Measurements from ENCODE around the gene EAF1. TPM values are rescaled to one million over a fixed set of nuclear protein-coding genes. Genes with fewer than 3 reads are reported as not detected.

EAF1 gene
- total RNA-seq, 1 donor from 2014 or later: 23.1 TPM

DNA sequence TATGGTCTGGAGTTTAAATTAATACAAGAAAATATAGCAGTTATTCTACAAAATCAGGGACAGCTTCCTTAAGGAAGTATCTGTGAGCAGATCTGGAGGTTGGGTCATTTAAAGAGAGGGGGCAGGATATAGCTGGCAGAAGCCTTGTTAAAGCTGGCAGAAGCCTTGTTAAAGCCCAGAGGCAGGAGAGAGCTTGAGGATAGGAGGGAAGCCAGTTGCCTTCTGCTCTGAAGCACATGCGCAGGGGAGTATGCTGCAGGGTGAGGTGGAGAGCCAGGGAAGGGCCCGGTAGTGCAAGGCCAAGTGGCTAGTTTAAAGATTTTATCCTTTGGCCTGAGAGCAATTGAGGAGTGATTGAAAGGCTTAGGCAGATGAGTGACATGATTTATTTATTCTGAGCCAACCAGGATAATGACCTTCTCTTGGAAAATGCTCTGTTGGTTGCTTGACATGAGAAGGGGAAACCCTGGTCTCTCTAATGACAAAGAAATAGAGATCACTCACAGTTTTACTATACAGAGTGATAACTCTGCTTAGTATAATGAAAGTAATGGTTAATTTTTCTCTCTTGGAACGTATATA is 3.9 kb downstream of the EAF1 start:
- Mint-ChIP-seq H3K27ac (no peak overlapping the region), H3K9me3 (no peaks in the 10 kb centered on the region), H3K27me3 (no peaks in the 10 kb centered on the region), H3K4me3 (no peak overlapping the region), H3K36me3 (peaks cover 13% of the 10 kb centered on the region), H3K4me1 (ENCODE audit: unreplicated experiment) (peaks cover 21% of the 10 kb centered on the region)
- no peak for DNase-seq (ENCODE audit: extremely low spot score, unreplicated experiment)
- TF ChIP-seq, protein P1, sequence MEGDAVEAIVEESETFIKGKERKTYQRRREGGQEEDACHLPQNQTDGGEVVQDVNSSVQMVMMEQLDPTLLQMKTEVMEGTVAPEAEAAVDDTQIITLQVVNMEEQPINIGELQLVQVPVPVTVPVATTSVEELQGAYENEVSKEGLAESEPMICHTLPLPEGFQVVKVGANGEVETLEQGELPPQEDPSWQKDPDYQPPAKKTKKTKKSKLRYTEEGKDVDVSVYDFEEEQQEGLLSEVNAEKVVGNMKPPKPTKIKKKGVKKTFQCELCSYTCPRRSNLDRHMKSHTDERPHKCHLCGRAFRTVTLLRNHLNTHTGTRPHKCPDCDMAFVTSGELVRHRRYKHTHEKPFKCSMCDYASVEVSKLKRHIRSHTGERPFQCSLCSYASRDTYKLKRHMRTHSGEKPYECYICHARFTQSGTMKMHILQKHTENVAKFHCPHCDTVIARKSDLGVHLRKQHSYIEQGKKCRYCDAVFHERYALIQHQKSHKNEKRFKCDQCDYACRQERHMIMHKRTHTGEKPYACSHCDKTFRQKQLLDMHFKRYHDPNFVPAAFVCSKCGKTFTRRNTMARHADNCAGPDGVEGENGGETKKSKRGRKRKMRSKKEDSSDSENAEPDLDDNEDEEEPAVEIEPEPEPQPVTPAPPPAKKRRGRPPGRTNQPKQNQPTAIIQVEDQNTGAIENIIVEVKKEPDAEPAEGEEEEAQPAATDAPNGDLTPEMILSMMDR (conservative IDR thresholded peaks at IDR 0.05): no peak

DNA sequence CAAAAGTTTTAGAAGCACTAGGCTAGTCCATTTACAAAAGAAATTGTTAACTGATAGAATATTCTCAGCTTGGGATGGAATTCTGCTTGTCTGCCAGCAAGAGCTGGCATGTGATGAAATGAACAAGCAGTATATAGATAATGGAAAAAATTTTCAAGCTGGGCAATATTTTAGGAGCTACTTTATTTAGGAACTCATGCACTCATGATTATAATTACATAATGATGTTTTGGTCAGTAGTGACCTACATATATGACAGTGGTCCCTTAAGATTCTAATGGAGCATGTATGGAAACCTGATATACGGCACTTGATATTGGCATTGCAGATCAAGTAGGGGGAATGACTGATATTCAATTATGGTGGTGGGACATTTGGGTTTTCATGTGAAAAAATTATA is 6.1 kb downstream of the EAF1 start:
- TF ChIP-seq, protein P1 (conservative IDR thresholded peaks at IDR 0.05): no peak
- H3K4me1 Mint-ChIP-seq (ENCODE audit: unreplicated experiment): peaks cover 10% of the 10 kb centered on the region
- no peaks in the 10 kb centered on the region for H3K27me3 Mint-ChIP-seq
- H3K36me3 Mint-ChIP-seq: peaks cover 13% of the 10 kb centered on the region
- DNase-seq (ENCODE audit: extremely low spot score, unreplicated experiment): no peak
- H3K4me3 Mint-ChIP-seq: no peak overlapping the region
- H3K27ac Mint-ChIP-seq: no peak overlapping the region
- H3K9me3 Mint-ChIP-seq: no peaks in the 10 kb centered on the region

DNA sequence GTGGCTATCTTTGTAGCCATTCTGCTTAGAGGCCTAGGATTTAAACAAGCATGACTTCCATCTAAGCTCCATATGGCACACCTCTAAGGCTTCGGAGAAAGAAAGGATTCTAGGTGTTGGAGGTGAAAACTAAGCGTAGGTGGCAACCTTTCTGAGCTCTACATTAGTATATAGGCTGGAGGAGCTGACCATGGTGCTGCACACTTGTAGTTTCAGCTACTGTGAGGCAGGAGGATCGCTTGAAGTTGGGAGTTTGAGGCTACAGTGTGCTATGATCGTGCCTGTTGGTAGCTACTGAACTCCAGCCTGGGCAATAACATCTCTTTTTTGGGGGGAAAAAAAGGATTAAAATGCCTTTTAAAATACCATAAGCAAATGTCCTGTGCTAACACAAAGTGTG is 7.4 kb downstream of the EAF1 start:
- Mint-ChIP-seq H3K4me1 (ENCODE audit: unreplicated experiment) (no peaks in the 10 kb centered on the region), H3K36me3 (peaks cover 15% of the 10 kb centered on the region)

DNA sequence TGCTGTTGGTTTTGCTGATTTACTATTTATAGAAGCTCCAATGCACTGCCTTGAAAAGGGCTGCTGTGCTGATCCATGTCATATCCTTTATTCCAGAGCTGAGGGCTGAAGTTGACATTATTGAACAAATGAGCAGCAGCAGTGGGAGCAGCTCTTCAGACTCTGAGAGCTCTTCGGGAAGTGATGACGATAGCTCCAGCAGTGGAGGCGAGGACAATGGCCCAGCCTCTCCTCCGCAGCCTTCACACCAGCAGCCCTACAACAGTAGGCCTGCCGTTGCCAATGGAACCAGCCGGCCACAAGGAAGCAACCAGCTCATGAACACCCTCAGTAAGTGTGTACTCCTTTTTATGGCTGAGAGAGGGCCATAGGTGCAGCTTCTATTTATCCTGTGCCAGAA is 8.8 kb downstream of the EAF1 start:
- Mint-ChIP-seq H3K9me3 (no peaks in the 10 kb centered on the region), H3K4me1 (ENCODE audit: unreplicated experiment) (no peaks in the 10 kb centered on the region), H3K36me3 (peaks cover 17% of the 10 kb centered on the region), H3K27ac (no peak overlapping the region), H3K4me3 (no peak overlapping the region), H3K27me3 (no peaks in the 10 kb centered on the region)
- TF ChIP-seq, protein P1 (conservative IDR thresholded peaks at IDR 0.05): no peak
- no peak for DNase-seq (ENCODE audit: extremely low spot score, unreplicated experiment)

More for the DNA sequence above, 7.4 kb downstream of the EAF1 start:
- Mint-ChIP-seq H3K27ac (no peak overlapping the region), H3K27me3 (no peaks in the 10 kb centered on the region), H3K9me3 (no peaks in the 10 kb centered on the region), H3K4me3 (no peak overlapping the region)
- TF ChIP-seq, protein P1 (conservative IDR thresholded peaks at IDR 0.05): no peak
- DNase-seq (ENCODE audit: extremely low spot score, unreplicated experiment): no peak

- Mint-ChIP-seq H3K27me3 (no peaks in the 10 kb centered on the region), H3K4me1 (ENCODE audit: unreplicated experiment) (no peaks in the 10 kb centered on the region), H3K4me3 (no peak overlapping the region), H3K9me3 (no peaks in the 10 kb centered on the region), H3K36me3 (peaks cover 12% of the 10 kb centered on the region), H3K27ac (no peak overlapping the region)
- TF ChIP-seq, protein P1 (conservative IDR thresholded peaks at IDR 0.05): no peak
- no peak for DNase-seq (ENCODE audit: extremely low spot score, unreplicated experiment)
Observed at GRCh38 chr3:15438983-15439382, 11.6 kb downstream of the EAF1 start.

DNA sequence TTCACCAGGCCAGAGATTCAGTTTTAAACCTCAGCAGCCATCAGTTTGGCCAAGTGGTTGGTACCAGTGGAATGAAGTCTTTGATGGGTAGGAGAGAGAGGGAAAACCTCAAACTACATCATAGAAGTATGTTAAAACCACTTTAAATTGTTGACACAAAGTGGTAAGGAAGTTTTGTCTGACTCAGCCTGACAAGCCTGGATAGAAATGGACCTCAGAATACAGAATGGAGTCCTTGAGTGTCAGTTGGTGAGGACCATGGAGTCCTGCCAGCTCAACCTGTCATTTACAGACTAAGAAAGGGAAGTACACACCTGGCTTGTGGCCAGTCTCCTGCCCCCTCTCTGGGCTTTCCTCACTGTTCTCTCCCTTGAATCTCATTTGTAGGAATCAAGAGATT is 12.1 kb downstream of the EAF1 start:
- H3K9me3 Mint-ChIP-seq: no peaks in the 10 kb centered on the region
- H3K36me3 Mint-ChIP-seq: peaks cover 12% of the 10 kb centered on the region
- H3K27me3 Mint-ChIP-seq: no peaks in the 10 kb centered on the region
- TF ChIP-seq, protein P1 (conservative IDR thresholded peaks at IDR 0.05): no peak
- H3K27ac Mint-ChIP-seq: no peak overlapping the region
- DNase-seq (ENCODE audit: extremely low spot score, unreplicated experiment): no peak
- no peaks in the 10 kb centered on the region for H3K4me1 Mint-ChIP-seq (ENCODE audit: unreplicated experiment)
- H3K4me3 Mint-ChIP-seq: no peak overlapping the region

All from type B pancreatic cell (in vitro differentiated cells).